Panc1 (cell line): Measurements from ENCODE around the gene C4orf33. TPM values are rescaled to one million over a fixed set of nuclear protein-coding genes. Genes with fewer than 3 reads are reported as not detected.

Experiments used
- ATAC-seq: fragments of 200-7000 bp; cut with Tn5 transposase; 2 replicates; pipeline ENCODE4 v1.9.1; 2020; ENCODE audit warnings: mild to moderate bottlenecking, moderate library complexity
- BruUV-seq: library from RNA; stranded (reverse); fragments of 400-500 nt; replicated peaks from 2 replicates; lab custom pipeline; 2021; lab: Mats Ljungman, UMichigan
- CTCF ChIA-PET: fragments of 300-600 bp; sonication (Branson Sonifier 250); formaldehyde crosslinking; loops from one replicate; lab custom pipeline; 2022; ENCODE audit warnings: antibody characterized with exemption; lab: Charles Lee
- POLR2A ChIA-PET: fragments of 300-600 bp; sonication (Branson Sonifier 250); formaldehyde crosslinking; loops from one replicate; lab custom pipeline; 2022; ENCODE audit warnings: antibody characterized with exemption; lab: Charles Lee
- DNase-seq: peaks from one replicate; pipeline ENCODE4 v3.0.0-alpha.2; 2010; ENCODE audit warnings: low read depth, low spot score
- H3K27ac ChIP-seq: 2 replicates; pipeline ENCODE4 v1.5.1; 2011; ENCODE audit warnings: mild to moderate bottlenecking, low read length, inconsistent platforms
- H3K27me3 ChIP-seq: fragments of 200-500 bp; sonication (Bioruptor generic); 2 replicates; pipeline ENCODE4 v1.6.0; 2014; ENCODE audit warnings: low read length, inconsistent platforms; ENCODE audit not compliant: control insufficient read depth, insufficient read depth
- H3K36me3 ChIP-seq: fragments of 200-500 bp; sonication (Bioruptor generic); 2 replicates; pipeline ENCODE4 v1.5.1; 2014; ENCODE audit warnings: inconsistent platforms, mild to moderate bottlenecking, low read length, moderate library complexity; ENCODE audit not compliant: control insufficient read depth, insufficient read depth
- H3K4me1 ChIP-seq: 2 replicates; pipeline ENCODE4 v1.5.1; 2011; ENCODE audit warnings: inconsistent platforms, mild to moderate bottlenecking, low read length, moderate library complexity; ENCODE audit not compliant: control insufficient read depth, insufficient read depth
- H3K4me3 ChIP-seq, 2 experiments: 2 replicates each; pipeline ENCODE4 v1.5.1; 2011 to 2012; ENCODE audit warnings: low read depth in 2 of 2, low read length in 2 of 2, mild to moderate bottlenecking in 2 of 2, inconsistent platforms in 1 of 2, moderate library complexity in 1 of 2
- H3K9me3 ChIP-seq: fragments of 200-500 bp; sonication (Bioruptor generic); 2 replicates; pipeline ENCODE4 v1.5.1; 2014; ENCODE audit warnings: low read depth, mild to moderate bottlenecking, inconsistent platforms, low read length, moderate library complexity; ENCODE audit not compliant: control insufficient read depth, insufficient read depth
- CTCF ChIP-seq: fragments of 450-650 bp; IDR thresholded peaks from 2 replicates; pipeline ENCODE4 v1.5.1; 2017; ENCODE audit warnings: mild to moderate bottlenecking
- POLR2AphosphoS5 ChIP-seq: IDR thresholded peaks from 2 replicates; pipeline ENCODE4 v1.6.1; 2012; ENCODE audit warnings: mild to moderate bottlenecking, low read depth, low read length, moderate library complexity
- REST ChIP-seq, 2 experiments: IDR thresholded peaks; 2 replicates each; pipeline ENCODE4 v1.6.1; 2011 to 2012; ENCODE audit warnings: low read depth in 2 of 2, control low read depth in 1 of 2, low read length in 1 of 2, mild to moderate bottlenecking in 1 of 2, moderate library complexity in 1 of 2; ENCODE audit not compliant: insufficient read depth in 1 of 2
- SIN3A ChIP-seq: IDR thresholded peaks from 2 replicates; pipeline ENCODE4 v1.6.1; 2012; ENCODE audit warnings: low read depth, mild to moderate bottlenecking, low read length, moderate library complexity, borderline replicate concordance; ENCODE audit not compliant: insufficient read depth
- TCF7L2 ChIP-seq: IDR thresholded peaks from 2 replicates; pipeline ENCODE4 v1.6.1; 2011; ENCODE audit warnings: mild to moderate bottlenecking, low read depth, low read length, inconsistent platforms
- in situ Hi-C: cut with HindIII; loops from 2 replicates; pipeline ENCODE4 v1.10.0; 2016; ENCODE audit warnings: low sequenced_read_pairs, low pct_unique_long_range_greater_than_20kb
- intact Hi-C: fragments of 100-400 bp; cut with micrococcal nuclease; formaldehyde crosslinking; loops from one replicate; pipeline ENCODE4 v1.10.0; 2022; ENCODE audit not compliant: unreplicated experiment
- total RNA-seq: library from RNA; stranded (reverse); gene quantifications from one replicate; pipeline ENCODE4 v1.2.1, GENCODE V29; 2021; ENCODE audit not compliant: unreplicated experiment

The C4orf33 gene
- total RNA-seq, 1 experiment from 2014 or later: 11.4 TPM

- no peak for ATAC-seq
- no peaks in the 10 kb centered on the region for H3K27me3 ChIP-seq
- no peaks in the 10 kb centered on the region for H3K9me3 ChIP-seq
- DNase-seq: no peak
- no peak for TF ChIP-seq REST (IDR thresholded peaks at IDR 0.05; ENCODE audit: insufficient read depth in 1 of 2, low read depth in 2 of 2, low read length in 1 of 2)
- no peak for TF ChIP-seq SIN3A
- no peak for TF ChIP-seq POLR2AphosphoS5
- no peak for TF ChIP-seq CTCF
- TF ChIP-seq TCF7L2: no peak
- intact Hi-C loops: no loop called here
- no TSS peak for BruUV-seq
- POLR2A ChIA-PET: no interaction called here
- no peak overlapping the region for H3K4me3 ChIP-seq
- H3K36me3 ChIP-seq: no peaks in the 10 kb centered on the region
- CTCF ChIA-PET: no interaction called here
- H3K27ac ChIP-seq: no peak overlapping the region
- H3K4me1 ChIP-seq: no peaks in the 10 kb centered on the region
- in situ Hi-C loops: no loop called here
These were observed 16.0 kb downstream of the C4orf33 start for GRCh38 chr4:129111919-129112318.

GRCh38 chr4:129113434-129113833 is 17.5 kb downstream of the C4orf33 start:
- no peaks in the 10 kb centered on the region for H3K9me3 ChIP-seq
- TF ChIP-seq REST (IDR thresholded peaks at IDR 0.05; ENCODE audit: insufficient read depth in 1 of 2, low read depth in 2 of 2, low read length in 1 of 2) (no peak), SIN3A (no peak), TCF7L2 (no peak), CTCF (no peak), POLR2AphosphoS5 (no peak)
- H3K36me3 ChIP-seq: no peaks in the 10 kb centered on the region
- intact Hi-C loops: no loop called here
- CTCF ChIA-PET: no interaction called here
- H3K27me3 ChIP-seq: no peaks in the 10 kb centered on the region
- no peak for ATAC-seq
- DNase-seq: no peak
- no TSS peak for BruUV-seq
- POLR2A ChIA-PET: no interaction called here
- no peak overlapping the region for H3K4me3 ChIP-seq
- no peak overlapping the region for H3K27ac ChIP-seq
- no peaks in the 10 kb centered on the region for H3K4me1 ChIP-seq
- in situ Hi-C loops: no loop called here
